GM12892 (cell line): ENCODE measurements around the gene PRR11.
"Not testable (repeated sequence)": the region's sequence is repeated elsewhere in the genome, so short reads cannot be mapped to it uniquely, and the experiment has no call there.

Experiments
- DNase-seq: peaks from one replicate; pipeline ENCODE4 v3.0.0; 2011; ENCODE audit not compliant: insufficient read length
- FAIRE-seq: peaks from 2 replicates; lab custom pipeline; 2011; peaks lifted over from hg19 to GRCh38; lab: Jason Lieb, UNC
- POLR2A ChIP-seq: IDR thresholded peaks from 2 replicates; pipeline ENCODE4 v1.6.1; 2011; ENCODE audit warnings: low read depth, low read length, control low read depth
- POLR2AphosphoS5 ChIP-seq: IDR thresholded peaks from 2 replicates; pipeline ENCODE4 v1.6.1; 2011; ENCODE audit warnings: low read depth, low read length, control low read depth
- TAF1 ChIP-seq: IDR thresholded peaks from 2 replicates; pipeline ENCODE4 v1.6.1; 2011; ENCODE audit warnings: low read depth, mild to moderate bottlenecking, control low read depth, low read length, borderline replicate concordance

The PRR11 gene

GRCh38 chr17:59154292-59154720 lies 1.2 kb upstream of the PRR11 start:
- DNase-seq (no peak), FAIRE-seq (peak; percentile 36)
- no peak for TF ChIP-seq POLR2A
- TF ChIP-seq TAF1: no peak
- no peak; the same call in 1 of the 2 replicates for TF ChIP-seq POLR2AphosphoS5

GRCh38 chr17:59154721-59155438 lies 666 bp upstream of the PRR11 start, which contains the start of gene SKA2:
Gene SKA2, minus strand, starts transcription at chr17:59155186. Its CDS starts 23 bp downstream, at chr17:59155163.
- DNase-seq (peak; percentile 67), FAIRE-seq (peak; percentile 98)
- TF ChIP-seq POLR2A (peak; percentile 65; the same call in 1 of the 2 replicates), TAF1 (0 out of 2 replicates have a peak, but pooled peaks have one; percentile 48), POLR2AphosphoS5 (peak; percentile 56)

GRCh38 chr17:59160157-59161025 lies 4.8 kb downstream of the PRR11 start:
- no peak for DNase-seq
- TF ChIP-seq POLR2A (no peak), POLR2AphosphoS5 (no peak), TAF1 (no peak)
- FAIRE-seq: peak; percentile 57

- FAIRE-seq: no peak
- no peak for DNase-seq
- TF ChIP-seq TAF1 (no peak), POLR2A (no peak), POLR2AphosphoS5 (no peak)
Measured at GRCh38 chr17:59161477-59161876, 5.9 kb downstream of the PRR11 start.

GRCh38 chr17:59165933-59166342 lies 10.4 kb downstream of the PRR11 start:
- 0 out of 2 replicates have a peak, but pooled peaks have one; percentile 46 for TF ChIP-seq POLR2AphosphoS5
- TF ChIP-seq POLR2A: no peak
- no peak for TF ChIP-seq TAF1
- no peak for DNase-seq
- peak; percentile 77 for FAIRE-seq

GRCh38 chr17:59167571-59168001 lies 12.0 kb downstream of the PRR11 start:
- no peak for TF ChIP-seq POLR2A
- FAIRE-seq: no peak

GRCh38 chr17:59172436-59173004 lies 17.0 kb downstream of the PRR11 start:
- no peak for FAIRE-seq
- TF ChIP-seq POLR2A (no peak), POLR2AphosphoS5 (no peak), TAF1 (no peak)

More at GRCh38 chr17:59167571-59168001, 12.0 kb downstream of the PRR11 start:
- no peak for DNase-seq

GRCh38 chr17:59174671-59175070 lies 19.1 kb downstream of the PRR11 start:
- DNase-seq: no peak
- FAIRE-seq: no peak
- TF ChIP-seq POLR2A (no peak), TAF1 (no peak), POLR2AphosphoS5 (no peak)

More at GRCh38 chr17:59172436-59173004, 17.0 kb downstream of the PRR11 start:
- DNase-seq: no peak

GRCh38 chr17:59175076-59175475 lies 19.5 kb downstream of the PRR11 start:
- FAIRE-seq (no peak), DNase-seq (no peak)
- TF ChIP-seq POLR2AphosphoS5: no peak
- TF ChIP-seq POLR2A: no peak
- no peak for TF ChIP-seq TAF1

- TF ChIP-seq TAF1 (no peak), POLR2A (no peak), POLR2AphosphoS5 (no peak)
- no peak for FAIRE-seq
- DNase-seq: no peak
Measured at GRCh38 chr17:59178266-59178985, 22.9 kb downstream of the PRR11 start.

- not testable (repeated sequence) for DNase-seq, FAIRE-seq
Measured at GRCh38 chr17:59179601-59180000, 24.1 kb downstream of the PRR11 start.
